Iris pigment epithelial cell (primary cell): Measurements from ENCODE around the gene MCRIP1.

Experiments
- DNase-seq: peaks from one replicate; pipeline ENCODE4 v3.0.0-alpha.2; 2011; ENCODE audit warnings: low read depth

MCRIP1 gene

GRCh38 chr17:81803728-81804558, 29.1 kb downstream of the MCRIP1 start, which contains the start of gene GCGR:
TSS of gene GCGR (plus strand) at chr17:81804150. CDS start at chr17:81809019, 4,869 bp downstream.
- DNase-seq: no peak

GRCh38 chr17:81802856-81803643, 30.0 kb downstream of the MCRIP1 start:
- no peak for DNase-seq

- DNase-seq: no peak
Observed at GRCh38 chr17:81802048-81802758, 30.9 kb downstream of the MCRIP1 start.

GRCh38 chr17:81801327-81801726, 31.8 kb downstream of the MCRIP1 start:
- DNase-seq: no peak

- no peak for DNase-seq
Observed at GRCh38 chr17:81794509-81794908, 38.6 kb downstream of the MCRIP1 start.

GRCh38 chr17:81794074-81794476, 39.0 kb downstream of the MCRIP1 start:
- no peak for DNase-seq

- no peak for DNase-seq
Observed at GRCh38 chr17:81792675-81793615, 40.1 kb downstream of the MCRIP1 start.
